Measurements from ENCODE around the gene TP63.
"Not testable (repeated sequence)": the region's sequence is repeated elsewhere in the genome, so short reads cannot be mapped to it uniquely, and the experiment has no call there.

The TP63 gene

GRCh38 chr3:189626286-189626685, 4.9 kb upstream of the TP63 start:
- DNase-seq, result no peak

- DNase-seq, result no peak
Observed at GRCh38 chr3:189629803-189630455, 1.3 kb upstream of the TP63 start.

- no peak for DNase-seq
Observed at GRCh38 chr3:189630767-189631372, 319 bp upstream of the TP63 start.

- no peak for DNase-seq
Observed at GRCh38 chr3:189631409-189631808, 220 bp downstream of the TP63 start.

- no peak for DNase-seq
Observed at GRCh38 chr3:189632242-189632641, 1.1 kb downstream of the TP63 start.

- no peak for DNase-seq
Observed at GRCh38 chr3:189635339-189635738, 4.2 kb downstream of the TP63 start.

GRCh38 chr3:189636048-189636447, 4.9 kb downstream of the TP63 start:
- DNase-seq, result no peak

- no peak for DNase-seq
Observed at GRCh38 chr3:189637750-189638149, 6.6 kb downstream of the TP63 start.

- no peak for DNase-seq
Observed at GRCh38 chr3:189638276-189639031, 7.3 kb downstream of the TP63 start.

GRCh38 chr3:189641776-189642175, 10.6 kb downstream of the TP63 start:
- DNase-seq, result no peak

GRCh38 chr3:189646853-189647542, 15.8 kb downstream of the TP63 start:
- DNase-seq, result no peak

- no peak for DNase-seq
Observed at GRCh38 chr3:189652042-189652441, 20.9 kb downstream of the TP63 start.

- DNase-seq, result no peak
Observed at GRCh38 chr3:189655617-189656016, 24.4 kb downstream of the TP63 start.

GRCh38 chr3:189659571-189659970, 28.4 kb downstream of the TP63 start:
- no peak for DNase-seq

- DNase-seq, result no peak
Observed at GRCh38 chr3:189664311-189664710, 33.1 kb downstream of the TP63 start.

- DNase-seq, result not testable (repeated sequence)
Observed at GRCh38 chr3:189672346-189672745, 41.2 kb downstream of the TP63 start.

GRCh38 chr3:189673535-189673934, 42.3 kb downstream of the TP63 start:
- no peak for DNase-seq

GRCh38 chr3:189674249-189674913, 43.2 kb downstream of the TP63 start:
- no peak for DNase-seq

- DNase-seq, result no peak
Observed at GRCh38 chr3:189677667-189678066, 46.5 kb downstream of the TP63 start.

- DNase-seq, result no peak
Observed at GRCh38 chr3:189680723-189681122, 49.5 kb downstream of the TP63 start.

- no peak for DNase-seq
Observed at GRCh38 chr3:189683546-189684255, 52.5 kb downstream of the TP63 start.

- DNase-seq, result no peak
Observed at GRCh38 chr3:189684317-189684716, 53.1 kb downstream of the TP63 start.
